ENCODE measurements around the gene ZNF277.

Gene ZNF277

DNA sequence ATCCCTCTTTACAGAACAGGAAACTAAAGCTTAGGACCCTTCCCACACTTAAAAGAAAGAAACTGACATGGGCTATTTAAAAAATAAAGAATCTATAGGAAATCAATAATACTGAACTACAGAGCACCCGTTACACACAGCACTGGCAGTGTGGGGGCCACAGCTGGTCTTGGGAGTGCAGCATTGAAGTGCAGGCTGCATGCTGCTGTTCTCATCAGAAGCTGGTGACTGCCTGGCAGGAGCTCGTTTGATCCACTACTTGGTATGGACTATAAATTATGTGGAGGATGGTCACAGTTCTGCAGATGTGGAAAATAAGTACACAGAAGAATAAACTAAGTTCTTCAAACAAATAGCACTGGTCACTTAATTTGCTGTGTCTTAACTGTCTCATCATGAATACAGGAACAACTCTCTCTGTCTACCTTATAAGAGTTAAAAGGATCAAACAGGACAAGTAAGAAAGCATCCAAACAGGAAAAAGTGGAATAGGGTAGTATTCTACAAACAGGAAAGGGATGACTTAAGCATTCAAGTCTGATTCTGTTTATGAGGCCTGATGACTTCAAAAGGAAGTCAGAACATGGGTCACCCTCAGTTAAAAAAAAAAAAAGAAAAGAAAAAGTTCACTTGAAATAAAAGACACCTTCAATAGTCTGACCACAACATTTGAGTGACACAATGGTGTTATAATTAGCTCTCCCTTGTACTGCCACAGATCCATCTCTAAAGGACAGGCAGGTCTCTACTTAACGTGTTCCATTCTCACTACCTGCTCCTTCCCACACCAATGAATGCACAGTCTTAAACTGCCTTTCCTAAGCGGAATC is 21.3 kb upstream of the ZNF277 start:
- no peak for DNase-seq

DNA sequence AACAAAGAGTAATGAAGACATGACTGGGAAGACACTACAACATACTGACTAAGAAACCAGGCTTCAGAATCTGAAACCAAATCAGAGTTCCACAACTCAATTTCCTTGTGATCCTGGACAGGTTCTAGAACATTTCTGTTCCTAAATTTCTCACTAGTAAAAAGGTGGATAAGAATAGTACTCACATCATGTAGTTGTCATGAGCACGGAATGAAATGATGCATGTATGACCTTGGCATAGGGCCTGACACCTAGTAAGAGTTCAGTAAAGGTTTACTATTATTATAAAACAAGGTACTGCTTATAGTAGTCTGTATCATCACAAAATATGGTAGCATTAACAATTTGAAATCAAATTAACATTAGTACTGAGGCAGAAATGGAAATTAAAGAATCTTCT is 20.2 kb upstream of the ZNF277 start:
- no peak for DNase-seq

DNA sequence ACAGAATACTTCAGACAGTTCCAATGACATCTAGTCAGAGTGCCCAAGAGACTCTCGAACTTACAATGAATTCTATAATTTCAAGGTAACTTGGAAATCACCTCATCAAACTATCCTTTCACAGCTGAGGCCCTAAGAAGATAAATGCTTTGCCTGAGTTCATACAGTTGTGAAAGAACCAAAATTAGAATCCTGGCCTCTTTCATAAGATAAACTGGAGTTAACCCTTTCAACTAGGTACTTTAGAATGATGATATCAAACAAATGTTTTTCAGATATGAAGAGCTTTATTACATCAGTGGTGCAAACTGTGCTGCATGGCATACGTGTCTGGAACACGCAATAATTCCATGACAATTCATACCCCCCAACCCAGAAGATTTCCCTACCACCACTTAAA is 18.2 kb upstream of the ZNF277 start:
- DNase-seq: no peak

DNA sequence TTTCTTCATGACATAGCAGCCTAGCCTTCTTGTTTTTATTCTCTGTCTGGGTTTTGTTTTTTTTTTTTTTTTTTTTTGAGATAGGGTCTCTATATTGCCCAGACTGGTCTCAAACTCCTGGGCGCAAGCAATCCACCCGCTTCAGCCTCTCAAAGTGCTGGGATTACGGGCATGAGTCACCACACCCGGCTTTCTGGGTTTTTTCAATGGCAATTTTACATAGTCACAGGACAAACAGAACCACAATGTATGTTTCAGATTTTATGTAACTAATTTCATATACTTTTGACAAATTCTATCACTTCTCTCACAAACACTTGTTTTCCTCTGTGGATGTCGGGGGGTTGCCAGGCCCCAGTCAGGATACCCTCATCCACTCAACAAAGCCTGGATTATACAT is 16.8 kb upstream of the ZNF277 start:
- no peak for DNase-seq

DNA sequence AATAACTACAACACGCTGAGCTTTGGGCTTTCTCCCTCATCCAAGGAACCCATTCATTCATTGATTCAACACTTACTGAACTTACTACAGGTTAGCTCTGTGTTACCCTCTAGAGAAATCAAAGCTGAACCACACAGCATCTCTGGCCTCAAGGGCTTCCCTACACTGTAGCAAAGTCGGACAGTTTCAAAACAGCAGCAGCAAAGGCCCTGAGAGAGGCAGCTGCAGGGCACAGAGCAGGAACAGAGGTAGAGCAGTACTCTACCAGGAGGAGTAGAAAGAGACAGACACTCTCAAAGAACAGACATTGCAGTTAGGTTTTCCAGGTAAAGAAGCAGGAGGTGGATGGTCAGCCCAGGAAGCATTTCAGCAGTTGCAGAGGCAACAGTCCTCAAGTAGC is 16.4 kb upstream of the ZNF277 start:
- DNase-seq: no peak

DNA sequence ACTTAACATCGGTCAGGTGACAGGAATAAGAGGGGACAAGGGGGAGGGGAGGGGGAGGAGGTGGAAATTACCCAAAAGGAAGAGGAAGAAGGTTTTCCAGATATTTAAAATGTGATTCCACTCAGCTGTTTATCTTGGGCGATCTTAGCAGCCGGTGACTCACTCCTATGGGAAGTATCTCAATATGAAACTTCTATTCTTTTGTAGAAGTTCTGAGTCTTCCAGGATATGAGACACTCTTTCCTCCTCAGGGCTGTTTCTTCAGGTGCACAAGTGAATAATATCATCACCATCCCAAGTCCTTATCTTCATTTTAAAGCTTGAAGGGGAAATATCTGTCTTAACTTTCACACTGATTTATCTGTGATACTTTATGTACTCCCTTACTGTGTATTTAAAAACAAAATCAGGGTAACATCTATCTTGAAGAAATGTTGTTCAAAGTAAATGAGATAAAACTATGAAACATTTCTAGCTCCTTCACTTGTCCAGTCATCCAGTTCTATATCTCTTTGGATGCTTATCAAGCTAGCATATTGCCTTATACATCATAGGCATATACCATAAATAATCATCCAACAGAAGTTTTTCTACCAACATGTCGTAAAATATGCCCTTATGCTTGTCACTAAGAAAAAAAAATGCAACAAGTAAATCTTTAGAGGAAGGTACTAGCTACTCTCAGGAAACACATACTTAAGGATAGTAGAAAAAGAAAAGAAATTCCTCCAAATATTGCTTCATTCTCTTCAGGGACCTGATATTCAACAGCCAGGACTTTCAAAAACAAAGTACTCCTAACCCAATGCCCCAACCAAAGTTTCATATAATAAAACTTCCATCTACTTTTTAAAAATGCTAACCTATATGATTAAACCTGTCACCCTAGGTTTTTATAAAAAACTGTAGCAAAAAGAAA is 14.0 kb upstream of the ZNF277 start:
- DNase-seq: no peak

DNA sequence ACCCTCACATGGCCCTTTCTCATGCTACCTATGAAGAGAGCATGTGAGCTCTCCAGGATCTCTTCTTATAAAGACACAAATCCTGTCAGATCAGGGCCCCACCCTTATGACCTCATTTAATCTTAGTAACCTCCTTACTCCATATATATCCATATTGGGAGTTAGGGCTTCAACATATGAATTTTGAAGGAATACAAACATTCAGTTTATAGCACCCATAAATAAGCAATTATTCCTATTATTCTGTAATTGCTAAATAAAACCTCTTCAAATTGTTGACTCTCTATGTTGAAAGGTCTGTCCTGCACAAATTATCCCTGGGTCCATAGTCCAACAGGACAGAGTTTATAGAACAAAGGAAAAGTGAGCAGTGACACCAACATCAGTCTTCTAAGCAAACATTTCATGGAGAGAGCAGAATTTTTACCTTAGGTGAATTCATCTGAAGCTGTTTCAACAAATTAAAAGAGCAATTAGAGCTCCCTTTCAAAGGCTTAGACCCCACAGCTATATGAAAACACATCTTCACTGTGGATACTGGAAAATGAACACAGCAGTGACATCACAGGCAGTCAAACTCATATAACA is 12.5 kb upstream of the ZNF277 start:
- no peak for DNase-seq

DNA sequence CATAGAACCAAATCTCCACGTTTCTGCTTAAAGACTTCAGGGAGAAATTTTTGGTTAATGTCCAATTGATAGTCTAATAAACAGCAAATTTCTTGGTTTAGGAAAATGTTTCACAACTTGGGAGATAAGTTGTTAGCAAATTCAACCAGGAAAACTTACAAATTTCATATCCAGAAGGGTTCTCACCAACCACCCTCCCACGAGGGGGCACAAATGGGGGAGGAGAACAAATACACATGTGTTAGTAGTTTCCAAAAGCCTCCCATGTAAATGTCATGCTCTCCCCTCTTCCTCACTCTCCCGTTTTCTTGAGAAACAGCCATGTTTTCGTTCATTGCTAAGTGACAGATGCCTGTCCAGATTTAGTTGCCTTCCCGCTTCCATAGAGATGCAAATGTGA is 10.8 kb upstream of the ZNF277 start:
- no peak for DNase-seq

DNA sequence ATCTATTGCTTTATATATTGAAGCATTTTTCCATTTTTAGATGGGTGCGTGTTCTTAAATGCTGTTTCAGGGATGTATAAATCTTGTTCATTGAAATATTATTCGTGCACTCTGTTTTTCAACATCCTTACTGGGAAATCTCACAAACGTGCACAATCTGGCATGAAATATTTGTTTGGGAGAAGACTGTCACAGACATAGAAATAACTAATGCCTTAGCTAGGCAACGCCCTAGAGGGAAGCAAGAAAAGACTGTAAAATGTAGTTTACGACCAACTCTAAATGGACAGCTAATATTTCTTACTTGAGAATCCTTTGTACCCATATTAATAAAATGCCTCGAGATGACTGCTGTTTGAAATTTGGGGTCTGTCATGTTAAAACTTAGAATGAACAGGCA is 9.2 kb upstream of the ZNF277 start:
- no peak for DNase-seq

DNA sequence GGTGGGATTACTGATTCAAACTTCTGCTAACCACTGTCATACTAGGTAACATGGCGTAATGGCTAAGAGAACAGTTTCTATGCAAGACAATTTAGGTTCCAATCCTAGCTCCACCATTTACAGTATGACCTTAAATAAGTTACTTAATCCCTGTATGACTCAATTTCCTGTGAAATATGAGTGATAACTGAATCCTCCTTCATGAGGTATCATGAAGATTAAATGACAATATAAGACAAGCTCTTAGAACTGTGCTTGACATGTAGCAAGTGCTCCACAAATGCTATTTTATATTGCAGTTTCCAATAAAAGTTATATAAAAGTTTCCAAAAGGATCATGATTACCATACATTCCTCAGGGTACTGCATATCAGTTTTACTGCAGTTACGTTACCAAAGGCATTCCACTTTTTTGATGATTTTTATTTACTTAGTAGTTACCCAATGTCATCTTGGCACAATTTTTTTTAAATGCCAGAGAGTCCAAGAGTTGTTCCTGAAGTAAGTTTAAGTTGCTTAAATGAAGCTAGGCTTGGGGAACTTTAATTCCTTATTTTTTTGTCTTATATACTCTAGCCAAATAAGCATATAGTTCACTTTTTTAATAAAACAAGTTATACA is 7.3 kb upstream of the ZNF277 start:
- DNase-seq: no peak

DNA sequence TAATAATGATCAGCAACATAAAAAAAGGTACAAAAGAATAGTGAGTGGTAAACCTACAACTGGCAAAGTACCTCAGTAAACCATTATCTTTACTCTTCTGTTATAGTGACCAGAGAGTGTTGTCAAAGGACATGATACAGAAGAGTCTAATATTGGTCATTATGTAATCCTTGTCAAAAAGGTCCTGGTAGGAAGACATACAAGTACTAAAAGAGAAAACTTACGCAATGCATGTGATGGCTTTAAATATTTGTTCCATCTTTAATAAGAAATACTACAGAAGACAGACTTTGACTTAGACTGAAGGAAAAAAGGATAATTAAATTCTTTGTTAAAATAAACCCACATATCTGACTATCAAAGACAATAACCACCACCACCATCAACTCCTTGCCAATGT is 6.8 kb upstream of the ZNF277 start:
- DNase-seq: no peak

DNA sequence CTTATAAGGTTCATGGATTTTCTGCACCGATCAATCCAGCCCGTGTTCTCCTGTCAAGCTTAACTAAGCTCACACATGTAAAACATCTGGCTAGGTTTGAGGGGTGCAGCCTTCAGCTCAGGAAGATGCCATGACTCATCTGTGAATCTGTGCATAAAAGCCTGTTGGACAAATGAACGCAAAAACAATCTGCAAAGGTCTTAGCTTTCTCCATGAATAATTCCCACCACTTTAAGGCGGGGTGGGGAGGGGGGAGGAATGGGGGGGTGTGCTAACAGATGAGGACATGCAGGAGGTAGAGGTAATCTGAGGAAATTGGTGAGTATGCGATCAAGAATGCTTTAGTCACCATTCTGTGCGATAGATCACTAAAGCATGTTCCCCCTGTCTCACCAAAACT is 5.1 kb upstream of the ZNF277 start:
- no peak for DNase-seq

DNA sequence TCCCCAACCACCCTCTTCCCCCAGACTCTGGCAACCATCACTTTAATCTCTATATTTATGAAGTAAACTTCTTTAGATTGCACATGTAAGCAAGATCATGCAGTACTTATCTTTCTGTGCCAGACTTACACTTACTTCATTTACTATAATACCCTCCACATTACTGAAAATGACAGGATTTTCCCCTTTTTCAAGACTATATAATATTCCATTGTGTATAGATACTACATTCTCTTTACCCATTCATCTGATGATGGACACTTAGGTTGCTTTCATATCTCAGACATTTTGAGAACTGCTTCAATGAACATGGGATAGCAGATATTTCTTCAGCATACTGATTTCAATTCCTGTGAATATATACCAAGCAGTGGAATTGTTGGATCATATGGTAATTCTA is 4.7 kb upstream of the ZNF277 start:
- no peak for DNase-seq

DNA sequence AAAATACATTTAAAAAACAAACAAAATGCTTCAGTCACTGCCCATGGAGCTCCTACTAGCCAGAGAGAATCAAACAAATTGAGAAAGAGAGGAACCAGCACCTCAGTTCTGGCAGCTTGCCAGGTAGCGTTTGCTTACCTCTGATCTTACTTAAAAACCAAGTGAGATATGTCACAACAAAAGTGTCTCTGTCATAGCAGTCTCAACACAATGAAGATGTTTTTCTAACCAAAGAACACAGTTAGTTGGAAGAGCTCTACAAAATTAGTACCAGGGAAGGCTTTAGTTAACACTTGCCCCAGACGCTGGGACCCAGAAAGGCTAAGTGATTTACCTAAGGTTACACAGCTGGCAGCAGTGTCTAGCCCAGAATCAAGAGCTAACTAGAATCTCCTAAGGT is 3.7 kb upstream of the ZNF277 start:
- peak; percentile 20 for DNase-seq

DNA sequence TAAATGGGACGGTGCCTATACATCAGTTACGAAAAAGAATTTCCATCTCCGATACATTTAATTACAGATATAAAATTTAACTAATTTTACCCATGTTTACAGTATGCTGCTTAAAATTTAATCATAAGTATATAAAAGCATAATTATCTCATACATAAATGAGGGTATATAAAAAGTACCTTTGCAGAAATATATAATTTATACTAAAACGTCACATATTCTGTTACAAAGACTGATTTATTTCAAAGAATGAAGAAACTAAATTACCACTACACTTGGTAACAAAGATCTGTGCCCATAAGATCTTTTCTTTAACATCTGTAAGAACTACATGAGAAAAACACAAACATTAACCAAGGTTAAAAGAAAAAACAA is 3.1 kb upstream of the ZNF277 start:
- no peak for DNase-seq

DNA sequence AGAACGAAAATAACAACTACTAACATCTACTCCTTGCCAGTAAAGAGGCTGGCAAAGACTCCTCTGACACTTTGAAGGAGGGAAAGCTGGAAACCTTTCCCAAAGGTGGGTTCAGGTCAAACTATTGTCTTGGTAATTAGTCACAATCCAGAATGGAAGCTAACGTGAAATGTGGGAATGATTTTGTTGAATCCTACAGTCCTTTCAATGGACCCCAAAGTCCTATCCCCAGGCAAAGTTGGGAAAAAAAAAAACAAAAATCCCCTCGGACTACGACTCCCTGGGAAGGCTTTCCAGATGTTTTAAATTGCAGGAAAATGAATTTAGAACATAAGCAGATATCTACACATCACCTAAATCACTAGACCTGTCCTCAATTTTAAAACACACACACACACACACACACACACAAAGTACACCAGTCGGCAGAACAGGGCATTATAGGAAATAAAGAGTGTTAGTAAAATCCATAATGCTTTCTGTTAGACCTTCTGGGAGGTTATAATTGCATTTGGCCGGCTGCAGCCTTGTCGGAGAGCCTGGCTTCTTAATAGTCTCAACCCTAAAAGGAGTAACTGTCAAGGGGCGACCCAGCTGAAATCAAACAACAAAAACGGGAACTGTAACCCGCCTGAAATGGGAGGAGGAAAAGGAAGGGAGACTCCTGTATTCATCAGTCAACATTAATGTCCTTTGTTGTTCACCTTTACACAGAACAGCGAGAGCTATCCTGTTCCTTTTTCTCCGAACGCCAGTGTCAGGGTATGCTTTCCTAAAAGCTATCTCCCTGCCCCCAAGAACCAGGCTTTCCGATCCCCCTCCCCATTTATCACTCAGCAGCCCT is 1.8 kb upstream of the ZNF277 start:
- DNase-seq: no peak

DNA sequence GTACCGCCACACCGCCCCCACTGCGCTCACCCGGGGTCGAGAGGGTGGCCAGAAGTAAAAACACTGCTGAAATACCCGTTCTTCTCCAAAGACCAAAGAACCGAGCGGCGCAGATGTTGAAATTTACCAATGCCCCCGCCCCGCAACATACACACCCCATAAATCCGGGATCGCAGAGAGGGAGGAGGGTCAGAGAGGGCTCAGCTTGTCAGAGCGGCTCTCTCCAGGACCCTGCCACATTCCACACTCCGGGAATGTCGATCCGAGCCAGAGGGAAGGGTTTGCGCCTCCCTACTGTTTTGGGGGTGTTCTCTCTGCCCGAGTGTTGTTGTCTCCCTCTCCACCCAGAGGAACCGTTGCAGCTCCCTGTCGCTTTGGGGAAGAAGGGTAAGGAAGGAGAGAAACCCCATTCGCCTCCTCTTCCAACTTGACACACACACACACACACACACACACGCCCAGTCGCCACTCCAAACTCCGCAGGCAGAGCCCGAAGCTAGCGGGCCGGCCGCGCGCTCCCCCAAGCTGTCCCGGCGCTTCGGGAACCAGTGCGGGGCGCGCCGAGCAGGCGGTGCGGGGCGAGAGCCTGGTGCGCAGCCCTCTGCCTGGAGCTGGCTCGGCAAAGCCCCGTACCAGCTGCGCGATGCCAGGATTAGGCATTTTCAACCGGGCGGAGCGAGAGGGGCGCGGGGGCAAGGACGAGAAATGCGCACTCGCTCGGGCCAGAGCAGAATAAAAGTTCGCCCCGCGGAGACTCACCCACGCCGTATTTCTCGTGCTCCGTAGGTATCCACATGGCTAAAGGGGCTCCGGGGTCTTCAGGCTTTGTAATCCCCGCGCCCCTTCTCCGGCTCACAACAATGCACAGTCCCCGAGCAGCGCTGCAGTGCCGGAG is 905 bp upstream of the ZNF277 start:
- no peak for DNase-seq

DNA sequence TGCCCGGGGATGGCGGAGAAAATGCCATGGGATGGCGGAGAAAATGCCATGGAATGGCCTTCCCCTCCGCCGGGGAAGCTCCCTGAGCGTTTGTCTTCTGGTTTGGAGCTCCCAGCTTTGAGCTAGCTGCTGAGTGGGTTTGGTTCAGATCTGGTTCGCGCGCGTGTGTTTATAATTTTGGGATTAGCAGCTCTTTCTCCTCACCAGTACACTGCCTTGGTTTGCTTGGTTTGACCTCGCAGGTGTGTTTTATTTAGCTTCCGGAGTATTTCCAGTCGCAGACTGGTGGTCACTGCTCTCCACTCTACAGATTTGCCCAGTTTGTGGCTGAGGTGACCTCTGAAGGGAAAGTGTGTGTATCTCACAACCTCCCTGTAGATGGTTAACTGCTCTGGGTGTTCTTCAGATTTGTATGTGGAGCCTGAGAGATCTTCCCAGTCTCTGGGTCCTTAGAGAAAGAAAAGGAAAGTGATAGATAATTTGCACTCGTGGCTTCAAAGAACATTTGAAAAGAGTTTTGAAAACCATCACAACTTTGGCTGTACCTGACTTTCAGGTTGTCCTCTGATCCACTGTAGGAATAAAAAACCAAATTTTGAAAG is 597 bp downstream of the ZNF277 start:
- DNase-seq: no peak

DNA sequence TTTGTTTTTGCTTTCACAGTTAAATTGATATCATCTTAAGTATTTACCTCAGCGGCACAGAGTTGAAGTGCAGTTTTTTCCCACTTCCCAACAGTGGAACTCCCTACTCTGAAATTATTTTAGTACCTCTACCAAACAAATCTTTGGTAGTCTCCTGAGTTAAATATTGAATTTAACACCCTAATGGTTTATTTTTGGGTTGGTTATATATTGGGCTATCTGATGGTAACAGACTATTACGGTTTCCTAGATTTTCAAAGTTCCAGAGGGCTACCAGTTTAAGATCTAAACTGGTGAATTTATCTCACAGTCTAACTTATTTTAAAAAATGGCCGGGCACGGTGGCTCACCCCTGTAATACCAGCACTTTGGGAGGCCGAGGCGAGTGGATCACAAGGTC is 1.3 kb downstream of the ZNF277 start:
- no peak for DNase-seq

DNA sequence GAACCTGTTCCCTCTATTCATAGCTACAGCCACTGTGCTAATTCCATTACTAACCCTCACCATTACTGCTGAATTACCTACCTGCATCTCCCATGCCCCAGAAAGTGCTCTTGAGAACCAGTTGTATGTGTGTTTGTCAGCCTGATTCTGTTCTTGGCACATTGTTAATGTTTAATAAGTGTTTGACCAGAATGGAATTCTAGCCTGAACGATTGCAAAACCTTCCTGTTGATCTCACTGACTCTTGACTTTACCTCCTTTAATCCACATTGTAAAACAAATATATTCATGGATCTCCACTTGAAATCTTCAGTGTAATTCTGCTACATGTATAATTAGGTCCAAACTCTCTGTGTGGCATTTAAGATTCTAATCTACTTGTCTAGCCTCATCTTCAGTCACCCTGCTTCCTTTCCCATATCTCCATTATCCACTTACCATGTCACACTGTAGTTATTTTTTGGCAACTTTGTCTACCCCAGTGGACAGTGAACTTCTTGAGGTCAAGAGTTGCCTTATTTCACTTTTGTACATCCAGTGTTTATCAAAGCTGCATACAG is 4.9 kb downstream of the ZNF277 start:
- no peak for DNase-seq

DNA sequence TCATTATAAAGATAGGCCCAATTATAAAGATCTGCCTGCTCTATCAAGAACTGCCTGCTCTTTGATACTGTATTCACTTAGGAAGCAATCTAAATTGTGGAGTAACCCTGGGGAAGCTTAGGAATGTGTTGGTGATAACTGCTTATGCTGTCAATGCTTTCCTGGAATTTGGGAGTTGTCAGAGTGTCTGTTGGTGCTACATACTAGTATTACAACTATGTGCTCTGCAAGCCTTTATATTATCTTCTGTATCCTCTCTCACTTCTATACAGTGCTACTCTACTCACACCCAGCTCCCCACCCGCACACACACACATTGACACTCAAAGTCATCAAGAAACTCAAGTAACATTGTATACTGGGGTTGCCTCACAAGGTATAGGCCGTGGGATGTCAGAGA is 6.1 kb downstream of the ZNF277 start:
- no peak for DNase-seq

Measured in NCI-H1105 (cell line).